ENCODE results near the gene RPL11. TPM values are rescaled to one million over a fixed set of nuclear protein-coding genes. Genes with fewer than 3 reads are reported as not detected.

The RPL11 gene
- total and polyA plus RNA-seq, 2 experiments from 2014 or later, result 1,126 to 1,484 TPM

- no peak for TF ChIP-seq REST (IDR thresholded peaks at IDR 0.05; ENCODE audit: unreplicated experiment)
- no peak for TF ChIP-seq EZH2 (IDR thresholded peaks at IDR 0.05; ENCODE audit: low read depth, unreplicated experiment)
- TF ChIP-seq, protein P1, sequence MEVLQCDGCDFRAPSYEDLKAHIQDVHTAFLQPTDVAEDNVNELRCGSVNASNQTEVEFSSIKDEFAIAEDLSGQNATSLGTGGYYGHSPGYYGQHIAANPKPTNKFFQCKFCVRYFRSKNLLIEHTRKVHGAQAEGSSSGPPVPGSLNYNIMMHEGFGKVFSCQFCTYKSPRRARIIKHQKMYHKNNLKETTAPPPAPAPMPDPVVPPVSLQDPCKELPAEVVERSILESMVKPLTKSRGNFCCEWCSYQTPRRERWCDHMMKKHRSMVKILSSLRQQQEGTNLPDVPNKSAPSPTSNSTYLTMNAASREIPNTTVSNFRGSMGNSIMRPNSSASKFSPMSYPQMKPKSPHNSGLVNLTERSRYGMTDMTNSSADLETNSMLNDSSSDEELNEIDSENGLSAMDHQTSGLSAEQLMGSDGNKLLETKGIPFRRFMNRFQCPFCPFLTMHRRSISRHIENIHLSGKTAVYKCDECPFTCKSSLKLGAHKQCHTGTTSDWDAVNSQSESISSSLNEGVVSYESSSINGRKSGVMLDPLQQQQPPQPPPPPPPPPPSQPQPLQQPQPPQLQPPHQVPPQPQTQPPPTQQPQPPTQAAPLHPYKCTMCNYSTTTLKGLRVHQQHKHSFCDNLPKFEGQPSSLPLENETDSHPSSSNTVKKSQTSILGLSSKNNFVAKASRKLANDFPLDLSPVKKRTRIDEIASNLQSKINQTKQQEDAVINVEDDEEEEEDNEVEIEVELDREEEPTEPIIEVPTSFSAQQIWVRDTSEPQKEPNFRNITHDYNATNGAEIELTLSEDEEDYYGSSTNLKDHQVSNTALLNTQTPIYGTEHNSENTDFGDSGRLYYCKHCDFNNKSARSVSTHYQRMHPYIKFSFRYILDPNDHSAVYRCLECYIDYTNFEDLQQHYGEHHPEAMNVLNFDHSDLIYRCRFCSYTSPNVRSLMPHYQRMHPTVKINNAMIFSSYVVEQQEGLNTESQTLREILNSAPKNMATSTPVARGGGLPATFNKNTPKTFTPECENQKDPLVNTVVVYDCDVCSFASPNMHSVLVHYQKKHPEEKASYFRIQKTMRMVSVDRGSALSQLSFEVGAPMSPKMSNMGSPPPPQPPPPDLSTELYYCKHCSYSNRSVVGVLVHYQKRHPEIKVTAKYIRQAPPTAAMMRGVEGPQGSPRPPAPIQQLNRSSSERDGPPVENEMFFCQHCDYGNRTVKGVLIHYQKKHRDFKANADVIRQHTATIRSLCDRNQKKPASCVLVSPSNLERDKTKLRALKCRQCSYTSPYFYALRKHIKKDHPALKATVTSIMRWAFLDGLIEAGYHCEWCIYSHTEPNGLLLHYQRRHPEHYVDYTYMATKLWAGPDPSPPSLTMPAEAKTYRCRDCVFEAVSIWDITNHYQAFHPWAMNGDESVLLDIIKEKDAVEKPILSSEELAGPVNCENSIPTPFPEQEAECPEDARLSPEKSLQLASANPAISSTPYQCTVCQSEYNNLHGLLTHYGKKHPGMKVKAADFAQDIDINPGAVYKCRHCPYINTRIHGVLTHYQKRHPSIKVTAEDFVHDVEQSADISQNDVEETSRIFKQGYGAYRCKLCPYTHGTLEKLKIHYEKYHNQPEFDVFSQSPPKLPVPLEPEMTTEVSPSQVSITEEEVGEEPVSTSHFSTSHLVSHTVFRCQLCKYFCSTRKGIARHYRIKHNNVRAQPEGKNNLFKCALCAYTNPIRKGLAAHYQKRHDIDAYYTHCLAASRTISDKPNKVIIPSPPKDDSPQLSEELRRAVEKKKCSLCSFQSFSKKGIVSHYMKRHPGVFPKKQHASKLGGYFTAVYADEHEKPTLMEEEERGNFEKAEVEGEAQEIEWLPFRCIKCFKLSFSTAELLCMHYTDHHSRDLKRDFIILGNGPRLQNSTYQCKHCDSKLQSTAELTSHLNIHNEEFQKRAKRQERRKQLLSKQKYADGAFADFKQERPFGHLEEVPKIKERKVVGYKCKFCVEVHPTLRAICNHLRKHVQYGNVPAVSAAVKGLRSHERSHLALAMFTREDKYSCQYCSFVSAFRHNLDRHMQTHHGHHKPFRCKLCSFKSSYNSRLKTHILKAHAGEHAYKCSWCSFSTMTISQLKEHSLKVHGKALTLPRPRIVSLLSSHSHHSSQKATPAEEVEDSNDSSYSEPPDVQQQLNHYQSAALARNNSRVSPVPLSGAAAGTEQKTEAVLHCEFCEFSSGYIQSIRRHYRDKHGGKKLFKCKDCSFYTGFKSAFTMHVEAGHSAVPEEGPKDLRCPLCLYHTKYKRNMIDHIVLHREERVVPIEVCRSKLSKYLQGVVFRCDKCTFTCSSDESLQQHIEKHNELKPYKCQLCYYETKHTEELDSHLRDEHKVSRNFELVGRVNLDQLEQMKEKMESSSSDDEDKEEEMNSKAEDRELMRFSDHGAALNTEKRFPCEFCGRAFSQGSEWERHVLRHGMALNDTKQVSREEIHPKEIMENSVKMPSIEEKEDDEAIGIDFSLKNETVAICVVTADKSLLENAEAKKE (CRISPR knock-in tag; IDR thresholded peaks at IDR 0.05), result no peak
- no peak for TF ChIP-seq CREB1 (CRISPR knock-in tag; IDR thresholded peaks at IDR 0.05; ENCODE audit: low read depth)
These were observed 11.8 kb upstream of the RPL11 start (continued) for GRCh38 chr1:23679815-23680214.

DNA sequence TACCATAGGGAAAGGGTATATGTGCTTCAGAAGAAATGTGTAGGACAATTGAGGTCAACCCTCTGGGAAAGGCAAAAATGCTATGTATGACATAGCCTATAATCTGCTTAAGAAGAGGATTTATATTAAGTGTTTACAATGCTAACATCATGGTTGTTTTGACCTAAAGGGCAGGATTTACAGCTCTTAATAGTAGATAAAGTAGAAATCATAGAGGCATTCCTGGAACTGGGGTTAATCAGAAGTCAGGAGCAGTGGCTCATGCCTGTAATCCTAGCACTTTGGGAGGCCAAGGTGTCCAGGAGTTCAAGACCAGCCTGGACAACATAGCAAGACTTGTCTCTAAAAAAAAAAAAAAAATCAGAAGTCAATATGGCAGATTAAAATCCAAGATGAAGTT is 8.7 kb upstream of the RPL11 start:
- Histone ChIP-seq H3K9me2 (ENCODE audit: insufficient read depth) (no peaks in the 10 kb centered on the region), H3K4me2 (no peak overlapping the region), H3K4me1 (ENCODE audit: insufficient read depth) (no peaks in the 10 kb centered on the region), H3K79me2 (replicated peaks; ENCODE audit: insufficient read depth) (no peaks in the 10 kb centered on the region), H3K4me3 (no peak overlapping the region), H3K27me3 (ENCODE audit: insufficient read depth) (no peaks in the 10 kb centered on the region), H3K27ac (ENCODE audit: low read depth) (no peak overlapping the region), H2AFZ (no peak overlapping the region), H4K20me1 (replicated peaks; ENCODE audit: insufficient read depth) (no peaks in the 10 kb centered on the region), H3F3A (replicated peaks; ENCODE audit: low read depth) (no peaks in the 10 kb centered on the region), H3K36me3 (ENCODE audit: insufficient read depth) (no peaks in the 10 kb centered on the region)
- DNase-seq (ENCODE audit: low spot score) (no peak), ATAC-seq (no peak)
- Mint-ChIP-seq H3K9me3 (peaks cover 10% of the 10 kb centered on the region), H3K27ac (no peak overlapping the region), H3K4me1 (no peaks in the 10 kb centered on the region), H3K27me3 (ENCODE audit: insufficient read depth, low read depth, poor library complexity) (peaks cover 12% of the 10 kb centered on the region), H3K36me3 (ENCODE audit: low read depth) (no peaks in the 10 kb centered on the region), H3K4me3 (no peak overlapping the region)
- TF ChIP-seq STAT1 (IDR thresholded peaks at IDR 0.05; ENCODE audit: unreplicated experiment) (no peak), REST (IDR thresholded peaks at IDR 0.05; ENCODE audit: unreplicated experiment) (no peak), JUNB (IDR thresholded peaks at IDR 0.05; ENCODE audit: unreplicated experiment) (no peak), ZNF114 (CRISPR knock-in tag; IDR thresholded peaks at IDR 0.05) (no peak), CTCF (conservative IDR thresholded peaks at IDR 0.05; ENCODE audit: low read depth in 2 of 2) (no peak), EZH2phosphoT487 (IDR thresholded peaks at IDR 0.05; ENCODE audit: unreplicated experiment) (no peak)
